Duodenal mucosa (tissue), 2 donors: ENCODE results near the gene RAB3IL1.

Source experiments
- H3K27ac ChIP-seq: one replicate; pipeline ENCODE4 v1.7.0; 2013; ENCODE audit warnings: low read depth, low read length
- H3K27me3 ChIP-seq, 2 donors: one replicate each; pipeline ENCODE4 v1.7.0; 2013; ENCODE audit warnings: low read length in 2 of 2, control low read depth in 1 of 2; ENCODE audit not compliant: insufficient read depth in 2 of 2, control insufficient read depth in 1 of 2
- H3K36me3 ChIP-seq, 2 donors: one replicate each; pipeline ENCODE4 v1.7.0; 2013; ENCODE audit warnings: low read length in 2 of 2, control low read depth in 1 of 2; ENCODE audit not compliant: insufficient read depth in 2 of 2, control insufficient read depth in 1 of 2
- H3K4me1 ChIP-seq, 2 donors: one replicate each; pipeline ENCODE4 v1.7.0; 2013; ENCODE audit warnings: low read length in 2 of 2, control low read depth in 1 of 2; ENCODE audit not compliant: insufficient read depth in 2 of 2, control insufficient read depth in 1 of 2
- H3K4me3 ChIP-seq, 2 donors: one replicate each; pipeline ENCODE4 v1.7.0; 2013; ENCODE audit warnings: low read length in 2 of 2, low read depth in 1 of 2
- H3K9ac ChIP-seq, 2 donors: one replicate each; pipeline ENCODE4 v1.7.0; 2013; ENCODE audit warnings: low read length in 2 of 2, low read depth in 1 of 2
- H3K9me3 ChIP-seq, 2 donors: one replicate each; pipeline ENCODE4 v1.7.0; 2013; ENCODE audit warnings: low read length in 2 of 2, control low read depth in 1 of 2; ENCODE audit not compliant: control insufficient read depth in 1 of 2

RAB3IL1 gene

GRCh38 chr11:61905067-61905696 lies 12.2 kb downstream of the RAB3IL1 start:
- no peaks in the 10 kb centered on the region for H3K27me3 ChIP-seq
- no peaks in the 10 kb centered on the region for H3K9me3 ChIP-seq
- H3K27ac ChIP-seq = no peak overlapping the region
- H3K4me3 ChIP-seq = no peak overlapping the region
- peaks cover 0 to 9% of the 10 kb centered on the region in 2 donors for H3K4me1 ChIP-seq
- no peaks in the 10 kb centered on the region for H3K36me3 ChIP-seq
- no peak overlapping the region for H3K9ac ChIP-seq

GRCh38 chr11:61904539-61905048 lies 12.8 kb downstream of the RAB3IL1 start:
- Histone ChIP-seq H3K36me3 (no peaks in the 10 kb centered on the region), H3K4me1 (peaks cover 0 to 9% of the 10 kb centered on the region in 2 donors), H3K27me3 (no peaks in the 10 kb centered on the region), H3K9ac (peak overlapping the region in 1 of 2 donors; percentile 32), H3K27ac (no peak overlapping the region), H3K9me3 (no peaks in the 10 kb centered on the region), H3K4me3 (peak overlapping the region; percentile 51 to 52)

GRCh38 chr11:61903845-61904244 lies 13.5 kb downstream of the RAB3IL1 start:
- no peaks in the 10 kb centered on the region for H3K36me3 ChIP-seq
- no peak overlapping the region for H3K4me3 ChIP-seq
- no peak overlapping the region for H3K27ac ChIP-seq
- peaks cover 0 to 9% of the 10 kb centered on the region in 2 donors for H3K4me1 ChIP-seq
- H3K9me3 ChIP-seq = no peaks in the 10 kb centered on the region
- peak overlapping the region in 1 of 2 donors; percentile 32 for H3K9ac ChIP-seq
- H3K27me3 ChIP-seq = no peaks in the 10 kb centered on the region

DNA sequence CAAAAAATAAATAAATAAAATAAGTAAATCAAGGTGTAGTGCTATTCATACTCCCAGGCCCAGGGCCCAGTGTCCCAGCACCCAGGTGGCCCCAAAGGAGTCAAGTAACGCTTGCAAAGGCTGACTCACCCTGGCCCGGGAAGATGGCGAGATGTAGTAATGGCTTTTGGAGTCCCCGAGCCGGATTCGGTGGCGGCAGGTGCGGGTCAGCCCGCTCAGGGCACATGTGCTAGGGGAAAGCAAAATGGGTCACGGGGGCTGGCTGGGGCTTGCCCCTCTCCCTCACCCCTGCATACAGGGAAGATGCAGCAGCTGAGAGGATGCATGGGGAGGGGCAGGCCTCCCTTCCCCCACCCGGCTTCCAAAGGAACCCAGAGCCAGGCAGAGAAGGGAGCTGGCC lies 15.1 kb downstream of the RAB3IL1 start:
- Histone ChIP-seq H3K9me3 (no peaks in the 10 kb centered on the region), H3K36me3 (no peaks in the 10 kb centered on the region), H3K27ac (no peak overlapping the region), H3K9ac (no peak overlapping the region), H3K4me1 (peaks cover 0 to 8% of the 10 kb centered on the region in 2 donors), H3K4me3 (no peak overlapping the region), H3K27me3 (no peaks in the 10 kb centered on the region)

- Histone ChIP-seq H3K27me3 (no peaks in the 10 kb centered on the region), H3K36me3 (no peaks in the 10 kb centered on the region), H3K9ac (no peak overlapping the region)
Measured at GRCh38 chr11:61901397-61901796, 16.0 kb downstream of the RAB3IL1 start.

GRCh38 chr11:61900251-61900650 lies 17.1 kb downstream of the RAB3IL1 start:
- Histone ChIP-seq H3K27ac (no peak overlapping the region), H3K4me3 (no peak overlapping the region), H3K9me3 (no peaks in the 10 kb centered on the region), H3K36me3 (no peaks in the 10 kb centered on the region), H3K27me3 (no peaks in the 10 kb centered on the region), H3K4me1 (peaks cover 0 to 8% of the 10 kb centered on the region in 2 donors), H3K9ac (no peak overlapping the region)

More at GRCh38 chr11:61901397-61901796, 16.0 kb downstream of the RAB3IL1 start:
- Histone ChIP-seq H3K9me3 (no peaks in the 10 kb centered on the region), H3K27ac (no peak overlapping the region), H3K4me3 (no peak overlapping the region), H3K4me1 (peaks cover 0 to 8% of the 10 kb centered on the region in 2 donors)

DNA sequence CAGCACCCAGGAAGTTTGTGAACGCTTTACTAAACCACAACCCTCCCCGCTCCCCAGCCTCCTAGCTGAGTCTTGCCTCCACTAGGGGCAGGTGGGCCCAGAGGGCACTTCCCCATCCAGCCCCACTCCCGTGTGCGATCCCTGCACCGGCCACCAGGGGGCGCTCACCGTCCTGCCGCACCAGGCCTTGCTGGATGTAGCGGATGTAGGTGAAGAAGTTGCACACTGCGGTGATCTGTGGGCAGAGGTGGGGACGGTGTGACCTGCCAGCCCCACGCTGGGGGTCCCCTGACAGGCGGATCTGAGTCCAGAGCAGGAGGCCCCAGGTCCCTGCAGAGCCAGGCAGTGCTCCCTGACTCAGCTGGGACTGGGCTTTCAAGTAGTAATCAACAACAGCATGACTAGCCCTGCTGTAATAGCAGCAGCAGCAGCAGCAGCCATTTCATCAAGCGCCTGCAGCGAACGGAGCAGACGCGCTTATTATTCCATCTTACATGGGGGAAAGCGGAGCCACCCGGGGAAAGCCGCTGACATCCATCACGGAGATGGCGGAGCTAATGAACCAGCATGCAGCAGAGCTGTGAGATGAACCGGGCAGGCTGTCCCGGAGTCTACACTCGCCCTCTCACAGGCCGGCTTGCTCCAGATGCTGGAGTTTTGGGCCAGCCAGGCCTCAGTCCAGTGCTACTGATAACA lies 18.1 kb downstream of the RAB3IL1 start:
- H3K27me3 ChIP-seq = no peaks in the 10 kb centered on the region
- H3K36me3 ChIP-seq = no peaks in the 10 kb centered on the region
- no peak overlapping the region for H3K27ac ChIP-seq
- no peak overlapping the region for H3K9ac ChIP-seq
- H3K4me3 ChIP-seq = no peak overlapping the region
- H3K9me3 ChIP-seq = no peaks in the 10 kb centered on the region
- H3K4me1 ChIP-seq = peaks cover 0 to 5% of the 10 kb centered on the region in 2 donors

DNA sequence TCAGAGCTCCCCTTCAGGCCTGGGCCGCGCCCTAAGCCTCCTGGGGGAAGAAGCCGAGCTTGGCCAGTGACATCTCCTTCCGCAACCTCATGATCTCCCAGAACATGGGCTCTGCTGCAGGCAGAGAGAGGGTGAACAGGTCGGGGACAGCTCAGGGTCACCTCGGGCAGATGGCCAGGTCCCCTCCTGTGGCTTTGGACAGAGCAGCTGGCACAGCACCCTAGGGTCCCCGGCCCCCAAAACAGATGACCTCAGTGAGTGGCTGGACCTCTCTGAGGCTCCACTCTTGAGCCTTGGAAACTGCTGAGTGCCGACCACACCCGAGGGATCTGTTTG lies 19.2 kb downstream of the RAB3IL1 start:
- Histone ChIP-seq H3K27ac (no peak overlapping the region), H3K27me3 (no peaks in the 10 kb centered on the region), H3K4me3 (no peak overlapping the region), H3K4me1 (peaks cover 0 to 3% of the 10 kb centered on the region in 2 donors), H3K9ac (no peak overlapping the region), H3K36me3 (no peaks in the 10 kb centered on the region), H3K9me3 (no peaks in the 10 kb centered on the region)

- H3K9me3 ChIP-seq = no peaks in the 10 kb centered on the region
- no peak overlapping the region for H3K4me3 ChIP-seq
- peaks cover 0 to 3% of the 10 kb centered on the region in 2 donors for H3K4me1 ChIP-seq
- H3K36me3 ChIP-seq = no peaks in the 10 kb centered on the region
- no peak overlapping the region for H3K27ac ChIP-seq
- H3K27me3 ChIP-seq = no peaks in the 10 kb centered on the region
- H3K9ac ChIP-seq = no peak overlapping the region
Measured at GRCh38 chr11:61897387-61898246, 19.7 kb downstream of the RAB3IL1 start.
